GM13977 (cell line): ENCODE measurements around the gene DNAAF8.

Experiments used
- DNase-seq: peaks from one replicate; pipeline ENCODE4 v3.0.0; 2012; ENCODE audit warnings: low spot score
- CTCF ChIP-seq: IDR thresholded peaks from 2 replicates; pipeline ENCODE4 v1.5.1; 2012; ENCODE audit warnings: mild to moderate bottlenecking, control low read depth; ENCODE audit not compliant: insufficient read depth; ENCODE audit errors: extremely low read depth, missing control alignments
- in situ Hi-C: fragments of 300-500 bp; cut with MboI; formaldehyde crosslinking; loops from one replicate; pipeline ENCODE4 v1.12.0; 2022; ENCODE audit warnings: low sequenced_read_pairs, low pct_unique_long_range_greater_than_20kb, mixed read lengths, inconsistent platforms; ENCODE audit not compliant: unreplicated experiment

DNAAF8 gene

DNA sequence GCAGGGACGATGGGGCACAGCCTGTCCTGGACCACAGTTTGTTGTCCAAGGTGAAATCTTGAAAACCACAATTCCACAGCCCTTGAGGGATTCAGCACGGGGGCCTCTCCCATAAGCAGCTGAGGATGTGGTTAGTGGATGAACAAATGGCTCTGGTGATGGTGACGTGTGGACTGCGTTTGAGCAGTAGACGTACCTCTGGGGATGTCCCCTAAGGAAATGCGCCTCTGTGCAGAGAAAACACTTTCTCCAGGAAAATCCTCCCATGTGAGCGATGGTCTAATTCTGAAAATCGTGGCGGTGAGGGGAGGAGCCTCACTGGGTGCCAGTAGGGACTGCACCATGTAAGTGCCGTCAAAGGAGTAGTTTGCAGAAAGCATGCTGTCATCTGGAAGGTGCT lies 56.5 kb downstream of the DNAAF8 start:
- no peak for DNase-seq
- in situ Hi-C loops: no loop called here
- no peak for TF ChIP-seq CTCF

- DNase-seq: no peak
- in situ Hi-C loops: no loop called here
- TF ChIP-seq CTCF: no peak
Measured at GRCh38 chr16:4792951-4793513, 58.7 kb downstream of the DNAAF8 start.

DNA sequence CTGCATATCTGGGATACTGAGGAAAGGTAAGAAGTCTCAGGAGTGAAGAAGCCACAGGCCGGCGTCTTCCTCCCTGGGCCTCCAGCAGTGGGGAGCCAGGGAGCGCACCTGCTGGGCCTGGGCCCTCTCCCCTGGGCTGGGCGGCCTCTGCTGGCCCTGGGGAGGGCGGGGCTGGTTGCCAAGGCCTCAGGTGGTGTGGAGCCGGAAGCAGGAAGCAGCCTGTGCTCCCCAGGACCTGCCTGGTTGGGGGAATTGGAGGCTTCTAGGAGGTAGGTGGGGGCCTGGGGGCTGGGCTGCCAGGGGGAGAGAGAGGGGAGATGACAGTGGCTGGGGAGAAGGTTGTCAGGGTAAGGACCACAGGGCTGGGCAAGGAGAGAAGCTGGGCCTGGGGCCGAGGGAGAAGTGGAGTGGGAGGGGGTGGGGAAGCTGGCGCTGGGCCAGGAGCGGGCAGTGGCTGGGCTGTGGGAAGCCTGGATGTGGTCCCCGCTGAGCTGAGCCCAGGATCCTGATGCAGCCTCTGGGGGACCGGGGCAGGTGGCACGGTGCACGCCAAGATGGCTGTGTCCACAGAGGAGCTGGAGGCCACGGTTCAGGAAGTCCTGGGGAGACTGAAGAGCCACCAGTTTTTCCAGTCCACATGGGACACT lies 61.0 kb downstream of the DNAAF8 start, which contains the start of gene SMIM22:
SMIM22 (plus strand) TSS at position 189 of the 647 bp plus-strand sequence; CDS start at position 555, 366 bp downstream.
- TF ChIP-seq CTCF: no peak
- in situ Hi-C loops: no loop called here
- DNase-seq: no peak

GRCh38 chr16:4795828-4796572 lies 61.7 kb downstream of the DNAAF8 start:
- in situ Hi-C loops: no loop called here
- no peak for TF ChIP-seq CTCF

DNA sequence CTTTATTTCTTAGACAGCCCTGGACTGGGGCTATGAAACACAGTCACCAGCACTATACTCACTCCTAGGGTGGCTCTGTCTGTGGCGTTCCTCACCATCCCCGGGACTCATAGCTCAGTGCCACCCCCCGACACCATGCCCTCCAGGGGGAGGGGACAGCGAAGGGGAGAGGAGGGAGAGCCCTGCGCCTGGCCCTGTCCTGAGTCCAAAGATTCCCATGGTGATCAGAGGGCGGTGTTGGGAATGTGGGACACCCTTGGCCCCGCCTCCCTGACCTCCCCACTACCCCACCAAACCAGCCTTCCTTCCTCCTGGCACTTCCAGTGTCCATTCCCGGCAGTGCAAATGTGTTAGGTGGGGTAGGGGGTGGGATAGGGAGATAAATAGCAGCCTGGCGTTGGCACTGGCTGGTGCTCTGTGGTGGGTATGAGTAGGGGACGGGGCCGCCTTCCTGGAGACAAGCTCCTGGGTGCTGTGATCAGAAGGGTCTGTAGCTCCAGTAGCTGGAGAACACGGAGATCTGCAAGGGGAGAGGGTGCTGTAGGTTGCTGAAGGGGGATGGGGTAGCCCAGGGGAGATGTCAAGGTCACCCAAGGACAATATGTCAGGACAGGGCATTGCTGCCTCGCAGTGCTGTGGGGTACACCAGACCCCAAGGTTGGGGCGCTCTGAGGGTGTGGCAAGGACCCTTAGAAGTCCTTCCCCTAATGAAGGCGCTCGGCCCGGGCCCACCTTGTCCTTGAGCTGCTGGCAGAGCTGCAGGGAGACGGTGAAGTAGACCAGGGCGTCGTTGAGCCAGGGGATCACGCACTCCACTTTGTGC lies 62.9 kb downstream of the DNAAF8 start:
- no peak for DNase-seq
- TF ChIP-seq CTCF: no peak
- in situ Hi-C loops: no loop called here

More at GRCh38 chr16:4795828-4796572, 61.7 kb downstream of the DNAAF8 start:
- no peak for DNase-seq

- no peak for DNase-seq
- TF ChIP-seq CTCF: no peak
- in situ Hi-C loops: no loop called here
Measured at GRCh38 chr16:4797805-4798252, 63.5 kb downstream of the DNAAF8 start.
